ENCODE results near the gene SNRPB. TPM values are rescaled to one million over a fixed set of nuclear protein-coding genes. Genes with fewer than 3 reads are reported as not detected.

SNRPB gene
- total and polyA plus RNA-seq, 10 of the 15 experiments (the other 5 are each of a cell fraction or from before 2014, with no cell fraction given): 15.0 to 593 (median 366) TPM

GRCh38 chr20:2516399-2516798 lies 45.8 kb upstream of the SNRPB start:
- SMC1A ChIA-PET (ENCODE audit: uncharacterized antibody, unreplicated experiment): no interaction called here
- no peak for TF ChIP-seq NFXL1 (IDR thresholded peaks at IDR 0.05; ENCODE audit: borderline replicate concordance)
- no peak for TF ChIP-seq ESRRA (IDR thresholded peaks at IDR 0.05; ENCODE audit: low read length)
- no peak for TF ChIP-seq MTA3 (IDR thresholded peaks at IDR 0.05; ENCODE audit: borderline replicate concordance, low read length)
- no peak for TF ChIP-seq ZBED1 (IDR thresholded peaks at IDR 0.05; ENCODE audit: borderline replicate concordance)
- TF ChIP-seq BACH1 (IDR thresholded peaks at IDR 0.05; ENCODE audit: borderline replicate concordance): no peak
- TF ChIP-seq MYC (IDR thresholded peaks at IDR 0.05; ENCODE audit: insufficient read depth, insufficient read length, insufficient replicate concordance, low read length, severe bottlenecking): no peak
- TF ChIP-seq BCL11A (IDR thresholded peaks at IDR 0.05; ENCODE audit: low read depth, low read length): no peak
- no peak for FAIRE-seq
- H3K9ac ChIP-seq (ENCODE audit: control insufficient read depth, insufficient read depth, low read length): no peak overlapping the region
- no peaks in the 10 kb centered on the region for H3K4me1 ChIP-seq (ENCODE audit: control insufficient read depth, insufficient read depth, low read length)
- no peak for DNase-seq (ENCODE audit: low read depth, low spot score)
- no peak for ATAC-seq
- CTCF ChIA-PET: no interaction called here
- in situ Hi-C loops (cut with MboI) (no loop called here), intact Hi-C loops (cut with micrococcal nuclease; ENCODE audit: unreplicated experiment) (no loop called here)
- H2AFZ ChIP-seq (ENCODE audit: control insufficient read depth, low read depth, low read length): no peak overlapping the region
- no TSS peak for BruUV-seq (replicated peaks)
- WGBS (ENCODE audit: insufficient coverage, insufficient replicate concordance, low lambda C conversion rate, missing lambda C conversion rate): 41% methylated on average over 2 of the region's 2 CpGs
- RAD21 ChIA-PET (ENCODE audit: unreplicated experiment): no interaction called here
- no peaks in the 10 kb centered on the region for H4K20me1 ChIP-seq (ENCODE audit: control insufficient read depth, insufficient read depth)
- H3K79me2 ChIP-seq (ENCODE audit: control insufficient read depth, insufficient read depth, low read length): no peaks in the 10 kb centered on the region
- H3K4me3 ChIP-seq: no peak overlapping the region
- no peak overlapping the region for H3K4me2 ChIP-seq (ENCODE audit: control insufficient read depth, insufficient read depth)
- H3K27me3 ChIP-seq (replicated peaks in 1 of 2; ENCODE audit: control insufficient read depth in 2 of 2, insufficient read depth in 2 of 2, low read length in 1 of 2): peaks cover 2 to 4% of the 10 kb centered on the region in 2 experiments; a peak in 3 of 4 replicates
- H3K36me3 ChIP-seq (ENCODE audit: control insufficient read depth in 2 of 2, insufficient read depth in 2 of 2, low read length in 1 of 2): no peaks in the 10 kb centered on the region
- H3K27ac ChIP-seq (ENCODE audit: control insufficient read depth, insufficient read depth): no peak overlapping the region
- H3K9me3 ChIP-seq (replicated peaks; ENCODE audit: control insufficient read depth, insufficient read depth, low read length): no peaks in the 10 kb centered on the region
- POLR2A ChIA-PET: no interaction called here

GRCh38 chr20:2515203-2515602 lies 44.6 kb upstream of the SNRPB start:
- Histone ChIP-seq H3K9me3 (replicated peaks; ENCODE audit: control insufficient read depth, insufficient read depth, low read length) (no peaks in the 10 kb centered on the region), H3K27me3 (replicated peaks in 1 of 2; ENCODE audit: control insufficient read depth in 2 of 2, insufficient read depth in 2 of 2, low read length in 1 of 2) (peaks cover 2 to 4% of the 10 kb centered on the region in 2 experiments; a peak in 3 of 4 replicates), H3K79me2 (ENCODE audit: control insufficient read depth, insufficient read depth, low read length) (no peaks in the 10 kb centered on the region), H3K36me3 (ENCODE audit: control insufficient read depth in 2 of 2, insufficient read depth in 2 of 2, low read length in 1 of 2) (no peaks in the 10 kb centered on the region), H3K4me3 (no peak overlapping the region), H3K4me2 (ENCODE audit: control insufficient read depth, insufficient read depth) (no peak overlapping the region), H3K27ac (ENCODE audit: control insufficient read depth, insufficient read depth) (no peak overlapping the region), H3K4me1 (ENCODE audit: control insufficient read depth, insufficient read depth, low read length) (no peaks in the 10 kb centered on the region), H3K9ac (ENCODE audit: control insufficient read depth, insufficient read depth, low read length) (no peak overlapping the region), H4K20me1 (ENCODE audit: control insufficient read depth, insufficient read depth) (no peaks in the 10 kb centered on the region), H2AFZ (ENCODE audit: control insufficient read depth, low read depth, low read length) (no peak overlapping the region)
- intact Hi-C loops (cut with micrococcal nuclease; ENCODE audit: unreplicated experiment): no loop called here
- WGBS (ENCODE audit: insufficient coverage, insufficient replicate concordance, low lambda C conversion rate, missing lambda C conversion rate): 0% methylated on average over 1 of the region's 1 CpG
- no TSS peak for BruUV-seq (replicated peaks)
- FAIRE-seq: no peak
- in situ Hi-C loops (cut with MboI): no loop called here
- ChIA-PET CTCF (interaction anchor here (5.6 kb wide), 1 partner anchor 8 kb away, joined by 65 read pairs; no protein-coding TSS in a partner anchor), SMC1A (ENCODE audit: uncharacterized antibody, unreplicated experiment) (interaction anchor here (0.9 to 1.0 kb wide), 2 partner anchors 15 to 92 kb away, joined by 3 read pairs; no protein-coding TSS in a partner anchor), POLR2A (no interaction called here), RAD21 (ENCODE audit: unreplicated experiment) (no interaction called here)
- no peak for ATAC-seq
- DNase-seq (ENCODE audit: low read depth, low spot score): no peak
- TF ChIP-seq CBX3 (IDR thresholded peaks at IDR 0.05; ENCODE audit: borderline replicate concordance, low read depth) (no peak), MYB (IDR thresholded peaks at IDR 0.05; ENCODE audit: borderline replicate concordance, low read depth, low read length) (no peak), JUND (IDR thresholded peaks at IDR 0.05; ENCODE audit: low read depth, low read length) (no peak), NKRF (conservative IDR thresholded peaks at IDR 0.05) (no peak), CREM (IDR thresholded peaks at IDR 0.05; ENCODE audit: low read depth) (no peak), ATF7 (IDR thresholded peaks at IDR 0.05; ENCODE audit: low read depth) (no peak), RAD21 (IDR thresholded peaks at IDR 0.05; ENCODE audit: insufficient read depth, low read depth, low read length) (no peak), MEF2B (IDR thresholded peaks at IDR 0.05; ENCODE audit: partially characterized antibody, poor library complexity, severe bottlenecking) (no peak), KLF5 (IDR thresholded peaks at IDR 0.05; ENCODE audit: partially characterized antibody) (no peak), NBN (IDR thresholded peaks at IDR 0.05) (no peak), SREBF1 (IDR thresholded peaks at IDR 0.05; ENCODE audit: low read length) (no peak), CBX5 (IDR thresholded peaks at IDR 0.05; ENCODE audit: low read depth) (no peak)
